Kidney epithelial cell (primary cell): ENCODE results near the gene KDM2A. TPM values are rescaled to one million over a fixed set of nuclear protein-coding genes. Genes with fewer than 3 reads are reported as not detected.

ENCODE experiments used
- DNase-seq: peaks from one replicate; pipeline ENCODE4 v3.0.0-alpha.2; 2010; ENCODE audit warnings: low read depth
- H3K27me3 ChIP-seq: 2 replicates; pipeline ENCODE4 v1.6.0; 2011; ENCODE audit warnings: low read length; ENCODE audit not compliant: control insufficient read depth, insufficient read depth
- H3K36me3 ChIP-seq: 2 replicates; pipeline ENCODE4 v1.5.1; 2011; ENCODE audit warnings: low read length; ENCODE audit not compliant: control insufficient read depth, insufficient read depth
- H3K4me3 ChIP-seq: 2 replicates; pipeline ENCODE4 v1.5.1; 2011; ENCODE audit warnings: low read depth, mild to moderate bottlenecking, control low read depth, low read length
- CTCF ChIP-seq: IDR thresholded peaks from 2 replicates; pipeline ENCODE4 v1.5.1; 2011; ENCODE audit warnings: mild to moderate bottlenecking, moderate library complexity, low read length, control low read depth, inconsistent platforms; ENCODE audit not compliant: insufficient read depth, poor library complexity, severe bottlenecking
- total RNA-seq: library from RNA; depleted of rRNA; stranded (reverse); fragments of >200 nt; gene quantifications from 2 replicates; pipeline ENCODE4 v1.2.3, GENCODE V29; 2015

Gene KDM2A
- total RNA-seq, 1 donor from 2014 or later, result 36.2 TPM

DNA sequence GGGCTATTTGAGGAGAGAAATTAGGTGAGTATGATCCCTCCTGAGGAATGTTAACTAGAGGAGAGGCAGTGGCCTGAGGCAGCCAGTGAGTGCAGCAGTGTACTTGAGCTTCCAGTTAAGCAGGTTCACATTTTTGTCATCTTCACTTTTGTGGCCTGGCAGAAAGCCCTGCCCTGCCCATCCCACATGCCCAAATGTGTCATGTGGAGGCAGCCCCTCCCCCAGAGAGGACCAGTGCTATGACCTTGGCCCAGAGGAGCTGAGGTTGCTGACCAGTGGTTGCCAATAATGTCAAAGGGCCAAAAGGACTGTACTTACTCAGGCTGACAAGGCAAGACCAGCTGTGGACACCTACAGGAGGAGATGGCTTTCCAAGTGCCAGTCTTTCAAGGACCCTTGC, 129.6 kb downstream of the KDM2A start:
- DNase-seq, result no peak
- TF ChIP-seq CTCF, result no peak
- no peaks in the 10 kb centered on the region for H3K27me3 ChIP-seq
- peaks cover 7% of the 10 kb centered on the region for H3K36me3 ChIP-seq
- no peak overlapping the region for H3K4me3 ChIP-seq

DNA sequence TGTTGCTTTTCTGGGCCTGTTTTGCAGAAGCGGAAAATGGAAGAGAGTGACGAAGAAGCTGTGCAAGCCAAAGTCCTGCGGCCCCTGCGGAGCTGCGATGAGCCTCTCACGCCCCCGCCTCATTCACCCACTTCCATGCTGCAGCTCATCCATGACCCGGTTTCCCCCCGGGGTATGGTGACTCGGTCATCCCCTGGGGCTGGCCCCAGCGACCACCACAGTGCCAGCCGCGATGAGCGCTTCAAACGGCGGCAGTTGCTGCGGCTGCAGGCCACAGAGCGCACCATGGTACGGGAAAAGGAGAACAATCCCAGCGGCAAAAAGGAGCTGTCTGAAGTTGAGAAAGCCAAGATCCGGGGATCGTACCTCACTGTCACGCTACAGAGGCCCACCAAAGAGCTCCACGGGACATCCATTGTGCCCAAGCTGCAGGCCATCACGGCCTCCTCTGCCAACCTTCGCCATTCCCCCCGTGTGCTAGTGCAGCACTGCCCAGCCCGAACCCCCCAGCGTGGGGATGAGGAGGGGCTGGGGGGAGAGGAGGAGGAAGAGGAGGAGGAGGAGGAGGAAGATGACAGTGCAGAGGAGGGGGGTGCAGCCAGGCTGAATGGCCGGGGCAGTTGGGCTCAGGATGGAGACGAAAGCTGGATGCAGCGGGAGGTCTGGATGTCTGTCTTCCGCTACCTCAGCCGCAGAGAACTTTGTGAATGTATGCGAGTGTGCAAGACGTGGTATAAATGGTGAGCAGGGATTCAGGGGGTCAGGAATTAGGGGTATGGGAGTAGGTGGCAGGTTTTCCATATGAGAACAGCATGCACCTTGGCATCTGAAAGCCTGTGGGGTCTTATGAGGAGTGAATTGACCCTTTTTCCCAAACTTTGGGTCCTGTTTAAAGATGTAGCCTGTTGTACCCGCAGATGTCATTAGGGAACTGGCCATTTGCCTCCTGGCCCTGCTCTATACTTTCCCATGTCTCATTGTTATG, 131.3 kb downstream of the KDM2A start:
- H3K4me3 ChIP-seq, result no peak overlapping the region
- no peak for TF ChIP-seq CTCF
- H3K36me3 ChIP-seq, result peaks cover 6% of the 10 kb centered on the region
- H3K27me3 ChIP-seq, result no peaks in the 10 kb centered on the region
- DNase-seq, result no peak

- no peak for DNase-seq
- Histone ChIP-seq H3K36me3 (peaks cover 4% of the 10 kb centered on the region), H3K4me3 (no peak overlapping the region), H3K27me3 (no peaks in the 10 kb centered on the region)
- TF ChIP-seq CTCF, result no peak
These were observed 132.8 kb downstream of the KDM2A start for GRCh38 chr11:67251841-67252240.

DNA sequence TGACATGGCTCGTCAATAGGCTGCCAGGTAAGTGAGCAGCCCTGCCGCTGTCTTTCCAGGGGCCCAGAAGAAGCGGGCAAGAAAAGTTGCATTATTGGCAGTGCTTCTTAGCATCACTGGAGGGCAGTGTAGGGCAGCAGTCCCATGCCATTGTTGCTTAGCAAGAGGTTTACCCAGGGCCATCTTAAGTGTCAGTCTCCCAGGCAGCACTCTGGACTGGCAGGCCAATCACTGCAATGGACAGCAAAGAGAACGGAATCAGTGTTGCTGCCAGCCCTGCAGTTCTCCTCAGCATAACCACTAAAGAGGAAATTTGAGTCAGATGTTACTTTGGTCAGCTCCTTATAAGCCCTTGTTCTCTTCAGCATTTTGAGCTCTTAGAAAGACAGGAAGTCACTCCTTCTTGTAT, 133.8 kb downstream of the KDM2A start:
- Histone ChIP-seq H3K36me3 (peaks cover 6% of the 10 kb centered on the region), H3K4me3 (no peak overlapping the region), H3K27me3 (no peaks in the 10 kb centered on the region)
- TF ChIP-seq CTCF, result peak; percentile 53
- DNase-seq, result no peak

- no peak for TF ChIP-seq CTCF
- no peak for DNase-seq
- Histone ChIP-seq H3K4me3 (no peak overlapping the region), H3K27me3 (no peaks in the 10 kb centered on the region), H3K36me3 (peaks cover 7% of the 10 kb centered on the region)
These were observed 135.0 kb downstream of the KDM2A start for GRCh38 chr11:67253872-67254624.
